Omental fat pad (tissue), 4 donors: ENCODE data around the gene UQCRC2. TPM values are rescaled to one million over a fixed set of nuclear protein-coding genes. Genes with fewer than 3 reads are reported as not detected.
A peak's percentile ranks its signal among the peaks of the same experiment; 100 is the strongest.

Source experiments
- ATAC-seq: fragments of 150-250 bp; one replicate; pipeline ENCODE4 v1.9.1; 2016; ENCODE audit warnings: mild to moderate bottlenecking, moderate library complexity; ENCODE audit not compliant: low FRiP score
- DNase-seq: peaks from one replicate; pipeline ENCODE4 v3.0.0-alpha.2; 2019; ENCODE audit warnings: low spot score
- CTCF ChIP-seq, 3 donors: fragments of 450-650 bp; IDR thresholded peaks; one replicate each; pipeline ENCODE4 v1.5.1; 2016 to 2017; ENCODE audit warnings: antibody characterized with exemption in 3 of 3, mild to moderate bottlenecking in 3 of 3, moderate library complexity in 2 of 3
- total RNA-seq, 4 donors: library from RNA; depleted of rRNA; stranded (reverse); fragments of >200 nt; gene quantifications; one replicate each; pipeline ENCODE4 v1.1.0, GENCODE V29; 2016

Gene UQCRC2
- total RNA-seq, 4 donors from 2014 or later: 149 to 165 (median 159) TPM

- ATAC-seq (no peak), DNase-seq (no peak)
- no peak for TF ChIP-seq CTCF (IDR thresholded peaks at IDR 0.05)
Observed at GRCh38 chr16:21949713-21950260, 3.4 kb upstream of the UQCRC2 start.

- no peak for DNase-seq
- ATAC-seq: no peak
- TF ChIP-seq CTCF (IDR thresholded peaks at IDR 0.05): no peak
Observed at GRCh38 chr16:21950782-21951521, 2.2 kb upstream of the UQCRC2 start.

GRCh38 chr16:21952040-21952792 lies 945 bp upstream of the UQCRC2 start:
- DNase-seq (peak; percentile 67), ATAC-seq (peak; percentile 64)
- no peak for TF ChIP-seq CTCF (IDR thresholded peaks at IDR 0.05)

- ATAC-seq (peak; percentile 52), DNase-seq (no peak)
- no peak for TF ChIP-seq CTCF (IDR thresholded peaks at IDR 0.05)
Observed at GRCh38 chr16:21953541-21953902, 361 bp downstream of the UQCRC2 start.

GRCh38 chr16:21957714-21958346 lies 4.7 kb downstream of the UQCRC2 start:
- no peak for TF ChIP-seq CTCF (IDR thresholded peaks at IDR 0.05)
- no peak for DNase-seq
- no peak for ATAC-seq

- no peak for TF ChIP-seq CTCF (IDR thresholded peaks at IDR 0.05)
- DNase-seq (no peak), ATAC-seq (no peak)
Observed at GRCh38 chr16:21959050-21959449, 5.9 kb downstream of the UQCRC2 start.
